HUES64 (cell line): ENCODE results near the gene NHS. TPM values are rescaled to one million over a fixed set of nuclear protein-coding genes. Genes with fewer than 3 reads are reported as not detected.
A peak's percentile ranks its signal among the peaks of the same experiment; 100 is the strongest.

Experiments used
- H3K27ac ChIP-seq: 2 replicates; pipeline ENCODE4 v1.7.0; 2013; ENCODE audit warnings: low read depth, low read length, inconsistent platforms
- H3K27me3 ChIP-seq: 2 replicates; pipeline ENCODE4 v1.6.1; 2013; ENCODE audit warnings: mild to moderate bottlenecking, low read length; ENCODE audit not compliant: insufficient read depth
- H3K36me3 ChIP-seq: 2 replicates; pipeline ENCODE4 v1.6.1; 2013; ENCODE audit warnings: mild to moderate bottlenecking, low read length; ENCODE audit not compliant: insufficient read depth
- H3K4me1 ChIP-seq: 2 replicates; pipeline ENCODE4 v1.6.1; 2013; ENCODE audit warnings: mild to moderate bottlenecking, low read length, moderate library complexity; ENCODE audit not compliant: insufficient read depth
- H3K4me3 ChIP-seq: 2 replicates; pipeline ENCODE4 v1.5.1; 2013; ENCODE audit warnings: mild to moderate bottlenecking, low read length, moderate library complexity
- H3K9ac ChIP-seq: 2 replicates; pipeline ENCODE4 v1.6.1; 2013; ENCODE audit warnings: mild to moderate bottlenecking, low read depth, low read length
- H3K9me3 ChIP-seq: 2 replicates; pipeline ENCODE4 v1.6.1; 2013; ENCODE audit warnings: low read depth, low read length; ENCODE audit not compliant: insufficient read depth
- WGBS: fragments of 150-250, 120-280 bp; methylation state at CpG from one replicate; pipeline ENCODE4 v1.1.7; 2013; ENCODE audit warnings: missing lambda C conversion rate; 5-methylcytosine and 5-hydroxymethylcytosine counted together
- polyA plus RNA-seq, 2 experiments: library from polyadenylated mRNA; stranded (reverse); fragments of 50-300 nt; gene quantifications; one replicate each; pipeline ENCODE4 v1.2.3, GENCODE V29; 2013

Gene NHS
- polyA plus RNA-seq (2013, experiment 1 of 2) = 3.8 TPM
- 4.6 TPM for polyA plus RNA-seq (2013, experiment 2 of 2)

DNA sequence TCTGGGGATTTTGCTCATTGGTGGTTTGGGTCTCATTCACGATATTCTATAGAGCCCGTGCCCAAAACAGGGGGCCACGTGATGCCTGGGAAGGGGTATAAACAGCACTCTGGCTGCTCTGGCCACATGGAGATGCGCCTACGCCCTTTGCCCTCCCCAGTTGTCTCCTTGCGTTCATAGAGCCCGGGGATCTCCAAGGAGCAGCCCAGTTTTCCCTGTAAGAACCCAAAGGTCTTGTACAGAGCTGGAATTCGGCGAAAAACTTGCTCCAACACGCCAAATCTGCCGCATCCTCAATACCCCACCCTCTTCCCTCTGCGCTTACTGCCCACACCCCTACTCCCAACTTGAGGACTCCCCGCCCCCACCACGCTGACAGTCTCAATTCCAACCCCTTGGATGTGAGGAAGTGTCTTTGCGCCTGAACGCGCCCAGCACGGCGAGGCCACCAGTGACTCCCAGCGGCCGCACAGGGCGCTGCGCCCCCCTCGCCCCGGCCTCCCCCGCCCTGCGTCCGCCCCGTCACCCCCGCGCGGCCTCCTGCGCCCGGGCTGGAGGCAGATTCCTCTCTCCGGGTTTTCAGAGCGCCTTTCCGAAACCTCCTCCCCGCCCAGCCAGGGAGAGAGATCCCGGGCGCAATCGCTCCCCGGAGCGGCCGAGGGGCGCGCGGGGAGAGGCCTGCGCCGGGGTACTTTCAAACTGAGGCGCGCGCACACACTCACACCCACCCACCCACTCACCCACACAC, at the start of gene NHS:
Gene NHS, plus strand, starts transcription at position 582 of the 748 bp plus-strand sequence. CDS start 558 bp downstream, outside the sequence.
- H3K4me1 ChIP-seq = 0 out of 2 replicates have a peak, but pooled peaks cover 13% of the 10 kb centered on the region
- H3K4me3 ChIP-seq = peak within 1 kb of the TSS; percentile 70
- H3K27me3 ChIP-seq = peaks cover 35% of the 10 kb centered on the region
- 1% methylated on average over 46 of the region's 52 CpGs for WGBS
- no peak within 1 kb of the TSS for H3K27ac ChIP-seq
- no peaks in the 10 kb centered on the region for H3K36me3 ChIP-seq
- H3K9ac ChIP-seq = peak within 1 kb of the TSS; percentile 31; the same call in 1 of the 2 replicates
- no peaks in the 10 kb centered on the region for H3K9me3 ChIP-seq

DNA sequence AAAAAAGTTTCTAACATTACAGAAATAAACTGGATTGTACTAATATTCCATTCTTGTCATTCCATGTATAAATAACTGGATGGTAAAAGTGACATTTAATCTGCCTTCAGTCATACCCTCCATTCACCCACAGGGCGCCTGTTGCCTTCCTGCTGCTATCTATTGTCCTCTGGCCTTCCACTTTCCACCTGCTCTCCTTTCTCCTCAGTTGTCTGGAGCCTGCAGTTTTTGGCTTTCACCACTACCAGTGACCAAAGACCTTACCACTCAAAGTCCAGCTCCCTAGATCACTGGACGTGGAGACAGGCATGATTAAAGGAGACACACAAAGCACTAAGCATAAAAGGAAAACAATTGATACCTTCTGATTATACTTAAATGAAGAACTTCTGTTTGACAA, 46.2 kb upstream of the NHS start:
- H3K4me1 ChIP-seq = no peaks in the 10 kb centered on the region
- H3K27me3 ChIP-seq = no peaks in the 10 kb centered on the region
- no peaks in the 10 kb centered on the region for H3K9me3 ChIP-seq
- no peak overlapping the region for H3K27ac ChIP-seq
- H3K9ac ChIP-seq = no peak overlapping the region
- H3K4me3 ChIP-seq = no peak overlapping the region
- 68% methylated on average over 1 of the region's 2 CpGs for WGBS
- no peaks in the 10 kb centered on the region for H3K36me3 ChIP-seq

DNA sequence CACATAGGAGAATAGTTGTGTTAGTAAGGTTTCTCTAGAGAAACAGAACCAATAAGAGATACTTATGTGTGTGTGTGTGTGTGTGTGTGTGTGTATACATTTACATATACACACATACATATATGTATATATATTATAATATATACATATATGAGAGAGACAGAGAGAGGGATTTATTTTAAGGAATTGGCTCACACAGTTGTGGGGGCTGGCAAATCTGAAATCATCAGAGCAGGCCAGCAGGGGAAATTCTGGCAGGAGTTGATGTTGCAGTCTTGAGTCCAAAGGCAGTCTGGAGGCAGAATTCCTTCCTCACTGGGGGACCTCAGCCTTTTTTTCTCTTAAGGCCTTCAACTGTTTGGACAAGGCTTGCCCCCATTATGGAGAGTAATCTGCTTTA, 38.6 kb upstream of the NHS start:
- H3K9ac ChIP-seq = no peak overlapping the region
- no peaks in the 10 kb centered on the region for H3K36me3 ChIP-seq
- no peak overlapping the region for H3K27ac ChIP-seq
- H3K4me1 ChIP-seq = no peaks in the 10 kb centered on the region
- no peak overlapping the region for H3K4me3 ChIP-seq
- peaks cover 3% of the 10 kb centered on the region; the same call in 1 of the 2 replicates for H3K9me3 ChIP-seq
- H3K27me3 ChIP-seq = no peaks in the 10 kb centered on the region

DNA sequence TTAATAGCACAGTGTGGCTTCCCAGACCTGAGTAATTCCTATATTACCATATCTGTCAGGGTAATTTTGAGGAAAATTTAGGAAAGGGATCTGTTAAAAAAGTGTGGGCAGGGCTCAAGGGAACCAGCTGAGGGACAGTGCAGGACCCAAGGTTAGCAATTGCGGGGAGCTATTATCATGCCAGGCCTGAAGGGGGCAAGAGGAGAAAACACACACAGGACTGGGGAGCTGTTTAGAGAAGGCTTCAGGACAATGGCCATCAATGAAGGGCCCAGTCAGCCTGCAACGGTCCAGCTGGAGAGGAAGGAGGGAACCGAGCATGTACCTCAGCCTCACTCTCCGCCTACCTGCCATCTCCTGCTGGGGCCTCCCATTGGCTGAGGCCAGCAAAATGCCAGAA, 19.0 kb upstream of the NHS start:
- H3K9ac ChIP-seq = no peak overlapping the region
- H3K27ac ChIP-seq = no peak overlapping the region
- H3K4me1 ChIP-seq = no peaks in the 10 kb centered on the region
- no peaks in the 10 kb centered on the region for H3K36me3 ChIP-seq
- H3K9me3 ChIP-seq = no peaks in the 10 kb centered on the region
- no peaks in the 10 kb centered on the region for H3K27me3 ChIP-seq
- no peak overlapping the region for H3K4me3 ChIP-seq
- WGBS = 58% methylated on average over 2 of the region's 4 CpGs

DNA sequence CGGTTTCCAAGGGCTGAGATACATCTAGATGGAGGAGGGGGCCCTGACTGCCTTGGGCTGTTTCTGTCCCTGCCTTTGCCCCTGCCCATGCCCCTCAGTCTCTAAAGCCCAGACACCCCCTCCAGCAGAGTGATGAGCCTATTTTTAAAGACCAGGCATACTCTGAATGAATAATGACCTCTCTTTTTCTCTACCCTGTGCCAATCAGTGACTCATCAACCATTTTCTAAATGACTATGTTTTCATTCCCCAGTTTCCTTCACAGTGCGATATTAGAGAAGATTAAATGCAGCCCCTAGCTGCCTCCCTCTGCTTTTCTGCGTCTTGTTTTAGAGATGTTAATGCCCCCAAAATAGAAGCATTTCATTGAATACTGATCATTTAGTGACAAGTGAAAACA, 15.5 kb upstream of the NHS start:
- Histone ChIP-seq H3K9ac (no peak overlapping the region), H3K27ac (no peak overlapping the region), H3K36me3 (no peaks in the 10 kb centered on the region), H3K4me3 (no peak overlapping the region), H3K4me1 (no peaks in the 10 kb centered on the region), H3K27me3 (no peaks in the 10 kb centered on the region), H3K9me3 (no peaks in the 10 kb centered on the region)
- WGBS = 100% methylated on average over 1 of the region's 3 CpGs

DNA sequence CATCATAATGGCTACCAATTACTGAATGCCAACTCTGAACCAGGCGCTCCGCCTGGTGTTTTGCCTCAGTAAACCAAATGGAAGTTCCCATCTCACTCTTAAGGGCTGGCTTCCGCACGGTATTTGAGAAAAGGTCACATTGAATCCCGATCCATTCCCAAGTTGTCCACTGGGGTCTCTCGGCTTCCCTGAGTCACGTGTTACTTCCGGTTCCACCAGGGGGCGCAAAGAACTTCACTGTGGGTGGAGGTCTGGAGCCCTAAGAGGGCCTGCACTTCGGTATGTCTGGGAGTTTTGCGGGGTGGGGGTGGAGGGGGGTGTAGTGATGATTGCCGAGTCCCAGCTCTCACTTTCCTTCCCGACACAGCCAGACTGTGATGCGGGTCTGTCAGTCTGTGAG, 13.4 kb upstream of the NHS start:
- H3K27ac ChIP-seq = no peak overlapping the region
- no peak overlapping the region for H3K9ac ChIP-seq
- H3K36me3 ChIP-seq = no peaks in the 10 kb centered on the region
- no peak overlapping the region for H3K4me3 ChIP-seq
- 73% methylated on average over 14 of the region's 14 CpGs for WGBS
- no peaks in the 10 kb centered on the region for H3K9me3 ChIP-seq
- no peaks in the 10 kb centered on the region for H3K4me1 ChIP-seq
- no peaks in the 10 kb centered on the region for H3K27me3 ChIP-seq

DNA sequence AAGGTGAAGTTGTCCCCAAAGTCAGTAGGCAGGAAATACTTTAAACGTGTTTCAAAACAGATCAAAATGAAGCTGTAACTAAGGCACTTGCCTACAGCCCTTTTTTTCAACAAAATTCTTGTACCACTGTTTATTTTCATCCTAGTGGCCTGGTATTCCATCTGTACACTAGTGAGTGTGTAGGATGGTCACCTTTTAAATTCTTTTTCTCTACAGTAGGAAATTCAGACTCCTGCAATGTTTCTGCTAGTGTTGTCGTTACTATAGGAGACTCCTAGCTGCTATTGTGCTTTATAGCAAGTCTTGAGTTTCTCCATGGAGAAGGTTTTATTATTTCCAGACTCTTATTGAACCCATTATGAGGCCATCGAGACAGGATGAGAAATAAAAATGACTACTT, 7.0 kb upstream of the NHS start:
- H3K36me3 ChIP-seq = no peaks in the 10 kb centered on the region
- no peaks in the 10 kb centered on the region for H3K4me1 ChIP-seq
- no peak overlapping the region for H3K9ac ChIP-seq
- H3K27me3 ChIP-seq = no peaks in the 10 kb centered on the region
- no peaks in the 10 kb centered on the region for H3K9me3 ChIP-seq
- 90% methylated on average over 3 of the region's 3 CpGs for WGBS
- no peak overlapping the region for H3K4me3 ChIP-seq
- H3K27ac ChIP-seq = no peak overlapping the region

DNA sequence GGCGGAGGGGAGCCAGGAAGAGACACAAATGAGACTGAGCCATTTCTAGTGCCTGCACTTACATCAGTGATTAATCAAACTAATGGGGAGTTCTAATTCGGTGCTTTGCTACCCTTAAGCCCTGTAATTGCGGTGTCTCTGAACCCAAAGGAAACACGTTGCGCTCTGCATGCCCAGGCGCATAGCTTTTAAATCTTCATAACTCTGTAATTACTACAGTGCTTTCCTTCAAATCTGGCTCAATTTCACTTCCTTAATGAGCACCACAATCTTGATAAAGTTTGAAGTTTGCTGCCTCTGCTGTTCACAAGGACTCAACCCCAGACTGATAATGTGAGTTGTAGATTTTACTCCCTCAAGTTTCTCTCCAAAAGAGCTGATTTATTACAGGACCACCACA, 5.7 kb upstream of the NHS start:
- WGBS = 89% methylated on average over 6 of the region's 6 CpGs
- Histone ChIP-seq H3K9ac (no peak overlapping the region), H3K27ac (no peak overlapping the region), H3K36me3 (no peaks in the 10 kb centered on the region), H3K4me1 (0 out of 2 replicates have a peak, but pooled peaks cover 11% of the 10 kb centered on the region), H3K27me3 (no peaks in the 10 kb centered on the region), H3K9me3 (no peaks in the 10 kb centered on the region), H3K4me3 (no peak overlapping the region)

DNA sequence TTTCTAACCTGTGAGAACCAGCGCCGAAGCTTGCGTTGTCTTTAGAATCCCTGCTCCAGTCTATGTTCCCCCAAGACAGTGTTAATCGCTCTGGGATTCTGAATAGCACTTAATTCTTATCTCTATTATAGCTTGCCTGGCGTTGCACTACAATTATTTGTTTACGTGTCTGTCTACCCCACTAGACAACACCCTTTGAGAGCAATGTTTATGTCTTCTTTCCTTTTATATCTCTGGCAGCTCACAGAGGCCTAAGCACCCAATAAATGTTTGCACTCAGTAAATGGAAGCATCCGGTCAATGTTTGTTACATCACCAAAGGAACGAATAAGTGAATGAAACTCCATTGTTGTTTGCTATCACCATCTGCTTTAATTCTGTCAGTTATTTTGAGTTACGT, 4.8 kb upstream of the NHS start:
- H3K27me3 ChIP-seq = no peaks in the 10 kb centered on the region
- H3K27ac ChIP-seq = no peak overlapping the region
- WGBS = 91% methylated on average over 9 of the region's 9 CpGs
- no peak overlapping the region for H3K9ac ChIP-seq
- H3K9me3 ChIP-seq = no peaks in the 10 kb centered on the region
- H3K36me3 ChIP-seq = no peaks in the 10 kb centered on the region
- 0 out of 2 replicates have a peak, but pooled peaks cover 13% of the 10 kb centered on the region for H3K4me1 ChIP-seq
- no peak overlapping the region for H3K4me3 ChIP-seq

DNA sequence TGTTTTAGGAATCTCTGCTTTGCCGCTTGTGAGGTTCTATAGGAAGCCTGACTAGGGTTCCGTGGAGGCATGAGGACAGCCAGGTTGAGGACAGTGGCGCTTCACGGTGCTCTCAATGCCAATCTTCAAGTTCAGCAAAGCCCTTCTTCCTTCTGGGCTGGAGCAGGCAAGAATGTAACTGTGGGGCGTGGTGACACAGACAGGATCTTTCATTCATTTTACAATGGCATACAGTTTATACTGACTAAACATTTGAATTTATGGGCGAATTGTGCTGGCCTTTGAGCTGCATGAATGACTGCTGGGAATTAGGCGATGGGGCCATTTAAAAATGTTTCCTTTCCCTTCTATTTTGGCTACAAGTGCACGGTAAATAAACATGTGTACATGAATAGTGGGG, 2.9 kb upstream of the NHS start:
- WGBS = 87% methylated on average over 7 of the region's 8 CpGs
- Histone ChIP-seq H3K4me1 (0 out of 2 replicates have a peak, but pooled peaks cover 13% of the 10 kb centered on the region), H3K27me3 (peaks cover 12% of the 10 kb centered on the region), H3K9me3 (no peaks in the 10 kb centered on the region), H3K4me3 (no peak overlapping the region), H3K27ac (no peak overlapping the region), H3K36me3 (no peaks in the 10 kb centered on the region), H3K9ac (no peak overlapping the region)

DNA sequence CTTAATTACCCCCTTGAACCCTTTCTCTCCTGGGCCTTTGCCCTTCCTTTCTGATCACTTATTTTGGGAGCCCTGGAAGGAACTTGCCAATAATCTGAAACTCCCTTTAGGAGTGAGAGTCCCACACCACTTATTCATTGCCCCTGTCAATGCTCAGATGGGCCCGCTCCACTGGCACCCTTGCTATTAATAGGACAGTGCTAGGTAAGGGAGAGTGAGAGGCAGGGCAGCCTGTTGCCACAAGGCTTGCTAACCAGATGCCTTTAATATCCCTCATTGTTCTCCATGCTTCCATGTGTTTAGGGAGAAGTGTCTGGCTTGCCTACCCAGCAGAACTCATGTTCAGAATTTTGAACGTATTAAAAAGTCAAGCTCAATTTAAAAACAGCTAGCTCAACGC, 1.7 kb upstream of the NHS start:
- H3K27me3 ChIP-seq = peaks cover 25% of the 10 kb centered on the region

DNA sequence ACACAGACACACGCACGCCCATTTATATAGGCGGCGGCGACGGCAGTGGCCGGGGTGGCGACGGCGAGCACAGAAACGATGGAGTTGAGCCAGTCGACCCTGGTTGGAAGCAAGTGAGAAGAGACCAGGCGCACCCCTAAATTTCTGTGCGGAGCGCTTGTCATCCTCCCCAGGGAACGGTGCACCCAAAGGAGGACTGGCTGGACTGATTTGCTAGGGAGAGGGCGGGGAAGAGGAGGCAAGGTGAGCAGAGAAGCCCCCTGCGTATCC, 302 bp downstream of the NHS start:
- no peaks in the 10 kb centered on the region for H3K36me3 ChIP-seq
- H3K27me3 ChIP-seq = peaks cover 35% of the 10 kb centered on the region
- H3K27ac ChIP-seq = no peak overlapping the region
- peak overlapping the region; percentile 70 for H3K4me3 ChIP-seq
- under 1% methylated on average over 16 of the region's 18 CpGs for WGBS
- H3K9ac ChIP-seq = peak overlapping the region; percentile 31; the same call in 1 of the 2 replicates
- no peaks in the 10 kb centered on the region for H3K9me3 ChIP-seq
- 0 out of 2 replicates have a peak, but pooled peaks cover 13% of the 10 kb centered on the region for H3K4me1 ChIP-seq

More for the DNA sequence above, 1.7 kb upstream of the NHS start:
- H3K9me3 ChIP-seq = no peaks in the 10 kb centered on the region
- H3K4me3 ChIP-seq = no peak overlapping the region
- H3K4me1 ChIP-seq = 0 out of 2 replicates have a peak, but pooled peaks cover 13% of the 10 kb centered on the region
- WGBS = 87% methylated on average over 2 of the region's 3 CpGs
- no peaks in the 10 kb centered on the region for H3K36me3 ChIP-seq
- no peak overlapping the region for H3K9ac ChIP-seq
- no peak overlapping the region for H3K27ac ChIP-seq
